HL-60/S4 treated with retinoic acid at 250 ng/mL for 4 days and 3 days (cell line): ENCODE data around the gene KNSTRN.

ENCODE experiments used
- in situ Hi-C: fragments of 300-500 bp; cut with MboI; formaldehyde crosslinking; loops from 2 replicates; pipeline ENCODE4 v1.7.0; 2022; ENCODE audit warnings: low sequenced_read_pairs

Gene KNSTRN

GRCh38 chr15:40425681-40426080, 43.2 kb downstream of the KNSTRN start:
- in situ Hi-C loops = no loop called here

- in situ Hi-C loops = no loop called here
Measured at GRCh38 chr15:40427188-40427587, 44.7 kb downstream of the KNSTRN start.

- in situ Hi-C loops = no loop called here
Measured at GRCh38 chr15:40428185-40428584, 45.7 kb downstream of the KNSTRN start.

DNA sequence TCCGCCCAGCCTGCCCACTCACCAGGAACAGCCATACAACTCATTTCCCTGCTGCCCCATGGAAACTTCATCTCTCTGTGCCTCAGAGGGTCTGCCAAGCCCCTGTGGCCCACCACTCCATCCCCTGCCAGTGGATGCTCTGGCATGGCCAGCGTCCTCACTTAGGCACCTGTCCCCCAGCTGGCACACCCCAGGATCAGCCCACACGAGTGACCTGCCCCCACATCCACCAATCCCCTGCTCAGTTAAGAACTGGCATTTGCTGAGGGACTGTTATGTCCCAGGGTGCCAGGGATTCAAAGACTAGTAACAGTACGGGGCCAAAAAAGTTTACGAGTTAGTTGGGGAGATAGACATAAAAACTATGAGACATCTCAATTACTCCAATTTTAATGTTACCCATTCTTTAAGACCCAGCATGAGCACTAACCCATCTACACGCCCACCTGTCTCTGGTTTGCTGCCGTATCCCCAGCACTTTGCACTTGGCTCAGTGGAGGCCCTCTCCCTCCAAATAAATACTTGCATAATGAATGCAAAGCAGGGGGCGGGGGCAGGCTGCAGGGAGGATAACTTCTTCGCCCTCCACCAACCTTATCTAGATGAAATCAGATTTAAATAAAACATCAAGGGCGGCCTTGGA, 46.7 kb downstream of the KNSTRN start:
- in situ Hi-C loops = no loop called here

GRCh38 chr15:40430271-40430805, 47.8 kb downstream of the KNSTRN start:
- in situ Hi-C loops = no loop called here

- in situ Hi-C loops = no loop called here
Measured at GRCh38 chr15:40435023-40435709, 52.6 kb downstream of the KNSTRN start.

DNA sequence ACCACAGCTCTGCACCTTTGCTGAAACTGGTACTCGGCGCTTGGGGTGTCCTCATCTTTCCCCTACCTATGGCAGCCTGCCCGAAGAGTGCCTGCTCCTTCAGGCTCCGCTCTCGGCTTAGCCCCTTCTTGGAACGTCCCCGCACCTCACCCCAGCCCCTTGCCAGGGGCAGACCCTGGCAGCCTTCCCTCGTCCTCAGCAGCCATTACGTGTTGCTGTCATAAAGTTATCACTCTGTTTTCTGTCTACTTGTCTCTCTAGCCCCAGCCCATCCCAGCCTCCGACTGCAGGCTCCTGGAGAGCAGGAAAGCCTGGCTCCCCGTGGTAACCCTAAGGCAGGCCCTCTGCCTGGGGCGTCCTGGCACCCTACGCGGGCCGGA, 53.2 kb downstream of the KNSTRN start:
- in situ Hi-C loops = no loop called here

- in situ Hi-C loops = no loop called here
Measured at GRCh38 chr15:40436116-40436891, 53.8 kb downstream of the KNSTRN start.

DNA sequence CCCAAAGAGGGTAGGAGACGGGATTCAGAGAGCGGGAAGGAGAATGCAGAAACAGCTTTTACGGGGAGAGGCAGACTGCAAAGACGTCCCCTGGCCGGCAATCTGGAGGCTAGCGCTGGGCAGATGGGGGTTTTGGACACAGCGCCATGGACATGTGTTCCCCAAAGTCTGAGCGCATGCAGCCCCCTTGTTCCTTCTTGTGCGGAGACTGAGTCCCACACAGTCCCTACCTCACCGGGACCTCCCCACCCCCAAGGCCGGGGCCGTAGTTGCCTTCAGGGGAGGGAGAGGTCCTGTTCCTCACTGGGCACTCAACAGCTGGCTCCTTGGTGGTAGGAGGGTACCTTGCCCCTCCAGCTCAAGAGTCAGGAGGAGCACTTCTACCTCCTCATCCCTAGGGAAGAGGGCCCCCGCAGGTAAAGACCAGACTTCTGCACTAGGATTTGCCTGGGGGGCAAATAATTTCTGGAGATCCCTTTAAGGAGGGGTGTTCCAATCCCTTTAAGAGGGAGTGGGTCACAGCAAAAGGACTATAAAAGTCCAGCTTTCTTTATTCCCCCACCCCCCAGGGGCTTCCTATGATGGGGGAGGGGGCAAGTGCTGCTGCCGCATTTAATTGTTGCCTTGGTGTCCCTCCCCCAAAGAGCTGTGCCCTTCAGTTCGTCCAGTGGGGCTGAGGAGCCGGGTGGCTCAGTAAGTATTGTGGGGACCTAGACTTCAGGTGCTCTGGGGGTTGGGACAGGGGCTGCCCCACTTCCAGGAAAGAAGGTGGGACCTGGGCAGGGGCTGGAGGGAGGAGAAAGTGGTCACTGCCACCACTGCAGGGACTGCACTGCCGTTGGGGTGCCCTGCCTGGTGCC, 54.6 kb downstream of the KNSTRN start:
- in situ Hi-C loops = no loop called here

DNA sequence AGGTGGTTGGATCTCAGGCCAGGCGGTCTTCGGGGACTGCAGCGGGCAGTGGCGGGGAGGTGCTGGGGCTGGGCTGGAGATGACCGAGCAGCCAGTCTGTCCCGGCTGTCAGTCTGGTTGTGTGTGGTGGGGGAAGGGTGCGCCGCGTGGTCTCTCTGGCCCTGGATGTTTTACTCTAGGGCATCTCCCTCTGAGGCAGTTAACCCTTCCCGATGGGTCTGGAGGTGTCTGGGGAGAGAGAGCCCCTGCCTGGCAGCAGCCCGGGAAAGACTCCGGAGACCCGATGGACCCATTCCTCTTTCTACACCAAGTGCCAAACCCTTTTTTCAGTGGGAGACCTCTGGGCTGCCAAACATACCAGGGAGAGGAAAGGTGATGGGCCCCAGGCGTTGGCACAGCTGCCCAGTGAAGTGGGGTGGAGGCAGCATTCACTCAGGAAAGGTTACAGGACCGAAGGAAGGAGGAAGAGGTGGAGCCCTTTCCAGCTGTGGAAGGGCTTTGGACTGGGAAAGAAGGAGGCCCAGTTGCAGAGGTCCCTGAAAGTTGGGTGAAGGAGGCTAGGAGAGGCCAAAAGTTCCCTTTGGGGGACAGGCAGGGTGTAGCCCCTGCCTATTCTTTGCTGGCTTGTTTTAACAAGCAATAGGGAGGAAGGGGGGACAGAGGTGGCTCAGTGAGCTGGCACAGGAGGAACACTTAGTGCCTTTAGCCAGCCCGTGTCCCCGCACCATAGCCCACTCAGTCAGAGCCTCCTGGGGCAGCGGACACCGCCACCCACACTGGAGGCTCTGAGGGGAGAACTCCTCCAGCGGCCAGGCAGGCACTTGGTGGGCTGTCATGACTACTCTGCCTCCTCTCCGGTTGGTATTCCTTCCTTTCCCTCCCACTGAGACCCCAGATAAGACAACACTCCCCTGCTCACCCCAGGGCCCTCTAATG, 55.5 kb downstream of the KNSTRN start:
- in situ Hi-C loops = no loop called here

GRCh38 chr15:40438712-40439111, 56.2 kb downstream of the KNSTRN start:
- in situ Hi-C loops = no loop called here

GRCh38 chr15:40439461-40439959, 57.0 kb downstream of the KNSTRN start:
- in situ Hi-C loops = no loop called here

GRCh38 chr15:40439960-40440742, 57.6 kb downstream of the KNSTRN start:
- in situ Hi-C loops = no loop called here

GRCh38 chr15:40440743-40441564, 58.4 kb downstream of the KNSTRN start, which contains the start of gene BAHD1:
BAHD1 (plus strand) TSS chr15:40440953; CDS start chr15:40458465, 17,512 bp downstream.
- in situ Hi-C loops = no loop called here

- in situ Hi-C loops = no loop called here
Measured at GRCh38 chr15:40441565-40442531, 59.3 kb downstream of the KNSTRN start.

DNA sequence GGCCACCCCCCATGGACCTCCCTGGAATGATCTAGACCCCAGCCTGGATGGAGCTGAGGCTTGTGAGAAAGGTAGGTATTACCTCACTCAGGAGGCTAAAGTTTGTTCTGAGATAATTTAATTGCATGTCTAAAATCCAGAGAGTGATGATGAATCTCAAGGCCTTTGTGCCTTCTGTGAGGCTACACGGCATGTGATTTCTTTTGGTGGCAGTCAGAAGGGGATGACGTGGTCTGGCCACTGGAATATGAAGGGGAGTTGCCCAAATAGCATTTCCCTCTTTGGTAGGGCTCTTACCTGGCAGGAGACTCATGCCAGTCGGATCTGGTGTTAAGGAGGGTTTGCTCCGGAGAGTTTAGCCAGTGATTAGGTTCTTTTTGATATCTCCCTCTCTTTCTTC, 60.7 kb downstream of the KNSTRN start:
- in situ Hi-C loops = no loop called here

DNA sequence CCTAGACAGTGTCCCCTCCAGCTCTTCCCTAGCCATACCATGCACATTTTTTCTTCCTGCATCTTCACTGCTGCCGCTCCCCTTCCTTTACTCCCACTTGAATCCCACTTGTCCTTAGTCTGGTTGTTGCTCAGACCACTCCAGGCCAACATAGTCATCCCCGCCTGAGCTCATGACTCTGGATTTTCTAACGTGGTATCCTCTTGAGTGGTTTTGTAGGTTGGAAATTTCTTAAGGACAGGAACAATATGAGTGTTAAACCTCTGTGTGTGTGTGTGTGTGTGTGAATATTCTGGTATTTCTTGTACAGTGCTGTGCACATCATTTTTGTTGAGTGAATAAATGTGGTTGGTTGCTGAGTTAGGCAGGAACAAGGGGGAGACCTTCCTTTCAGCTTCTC, 61.3 kb downstream of the KNSTRN start:
- in situ Hi-C loops = no loop called here
